GM20431 (cell line): Measurements from ENCODE around the gene ST6GALNAC6.
"Not testable (repeated sequence)": the region's sequence is repeated elsewhere in the genome, so short reads cannot be mapped to it uniquely, and the experiment has no call there.

Source experiments
- in situ Hi-C: fragments of 300-500 bp; cut with MseI, MboI; formaldehyde crosslinking; loops from one replicate; pipeline ENCODE4 v1.15.0; 2020; ENCODE audit warnings: low sequenced_read_pairs; ENCODE audit not compliant: unreplicated experiment

ST6GALNAC6 gene

DNA sequence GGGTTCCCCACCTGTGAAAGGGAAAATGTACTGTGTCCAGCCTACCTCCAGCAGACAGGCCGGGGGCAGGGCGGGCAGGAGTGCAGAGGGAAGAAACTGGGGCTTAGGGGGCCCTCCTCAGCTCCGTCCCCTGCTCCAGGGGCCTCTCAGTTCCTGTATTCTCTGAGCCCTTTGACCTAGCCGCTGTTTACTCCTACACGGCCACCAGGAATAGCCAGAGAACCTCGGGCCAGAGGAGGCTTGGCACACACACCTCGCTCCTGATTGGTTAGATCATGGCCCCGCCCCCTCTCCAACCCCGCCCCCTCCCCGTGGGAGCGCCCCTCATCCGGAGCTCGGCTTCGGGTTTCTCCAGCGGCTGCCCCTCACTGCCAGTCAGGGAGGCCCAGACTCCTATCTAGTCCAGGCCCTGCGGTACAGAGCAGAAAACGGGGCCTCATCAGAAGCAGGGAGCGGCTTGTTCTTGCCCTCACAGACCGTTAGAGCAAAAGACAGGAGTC is 2.2 kb downstream of the ST6GALNAC6 start:
- in situ Hi-C loops: no loop called here

DNA sequence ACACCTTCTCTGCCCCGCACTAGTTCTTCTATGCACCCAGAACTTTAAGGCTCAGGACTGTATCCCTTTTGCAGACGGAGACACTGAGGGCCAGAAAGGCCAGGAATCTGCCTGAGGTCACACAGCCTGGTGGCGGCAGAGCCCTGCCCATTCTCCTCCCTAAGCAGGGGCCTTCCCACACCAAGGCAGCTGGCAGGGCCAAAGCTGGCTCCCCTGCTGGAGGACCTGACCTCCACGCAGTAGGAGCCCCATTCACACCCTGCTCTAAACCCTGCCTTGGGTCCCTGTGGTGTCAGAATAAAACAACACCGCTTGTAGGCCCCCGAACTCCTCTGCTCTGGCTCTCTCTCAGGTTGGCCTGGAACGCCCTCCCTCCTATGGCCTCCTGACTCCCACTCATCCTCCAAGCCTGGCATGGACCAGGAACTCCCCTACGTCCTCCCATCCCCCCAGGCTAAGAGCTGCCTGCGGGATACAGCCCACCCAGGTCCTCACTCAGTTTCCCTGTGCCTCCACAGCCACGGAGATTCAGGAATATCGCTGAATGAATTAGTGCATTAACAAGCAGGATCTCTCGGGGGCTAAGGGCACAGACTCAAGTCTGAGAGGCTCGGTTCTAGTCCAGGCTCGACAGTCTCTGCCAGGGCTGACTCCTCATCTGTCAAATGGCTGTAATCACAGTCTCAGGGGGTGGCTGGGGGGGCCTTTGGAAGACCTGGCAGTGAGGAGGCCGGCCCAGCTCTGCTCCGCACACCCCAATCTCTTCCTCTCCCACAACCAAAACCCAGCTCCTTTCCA is 2.8 kb downstream of the ST6GALNAC6 start:
- in situ Hi-C loops: no loop called here

DNA sequence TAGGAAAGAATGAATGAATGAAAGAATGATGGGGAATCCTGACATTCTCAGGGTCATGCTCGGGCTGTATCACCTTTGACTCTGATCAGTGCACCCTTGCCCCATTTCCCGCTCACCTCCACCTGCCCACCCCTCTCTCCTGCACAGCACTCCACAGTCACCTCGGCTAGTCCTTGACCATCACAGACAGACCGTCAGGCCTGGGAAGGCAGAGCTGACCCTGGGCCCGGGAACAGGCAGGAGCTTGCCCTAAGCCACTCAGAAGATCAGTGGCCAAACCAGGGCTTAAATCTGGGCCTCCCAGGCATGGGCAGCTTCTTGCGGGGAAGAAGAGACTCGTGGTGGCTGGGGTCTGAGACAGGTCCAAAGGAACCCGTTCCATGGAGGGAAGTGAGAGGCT is 3.6 kb downstream of the ST6GALNAC6 start:
- in situ Hi-C loops: no loop called here

DNA sequence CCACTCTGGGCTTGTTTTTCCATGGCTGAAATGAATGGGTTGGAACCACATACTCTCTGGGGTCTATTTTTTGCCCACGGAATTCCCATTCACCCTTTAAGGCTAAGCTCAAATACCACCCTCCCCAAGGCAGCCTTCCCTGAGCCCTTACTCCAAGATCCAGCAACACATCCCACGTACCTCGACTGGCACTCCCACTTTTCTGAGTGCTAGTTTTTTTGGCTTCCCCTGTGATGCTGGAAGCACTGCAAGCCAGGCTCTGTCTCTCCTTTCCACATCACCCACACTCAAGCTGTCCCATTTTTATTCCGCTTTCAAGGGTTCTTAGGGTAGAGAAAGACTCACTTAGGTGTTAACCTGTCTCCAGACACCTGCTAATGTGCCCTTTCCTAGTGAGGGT is 6.0 kb downstream of the ST6GALNAC6 start:
- in situ Hi-C loops: no loop called here

DNA sequence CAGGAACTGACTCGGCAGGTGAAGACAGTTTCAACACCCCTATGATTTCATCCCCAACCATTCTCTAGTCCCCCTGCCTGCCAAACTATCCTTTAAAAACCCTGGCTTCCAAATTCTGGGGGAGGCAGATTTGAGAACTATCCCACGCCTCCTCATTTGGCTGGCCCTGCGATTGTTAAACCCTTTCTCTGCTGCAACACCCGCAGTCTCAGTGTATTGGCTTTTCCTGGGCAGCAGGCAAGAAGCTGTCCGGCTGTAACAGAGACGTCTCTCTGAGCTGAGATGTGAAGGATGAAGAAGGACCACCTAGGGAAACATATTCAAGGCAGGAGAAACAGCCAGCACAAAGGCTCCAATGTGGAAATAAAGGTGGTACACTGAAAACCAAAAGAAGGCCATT is 6.6 kb downstream of the ST6GALNAC6 start:
- in situ Hi-C loops: no loop called here

DNA sequence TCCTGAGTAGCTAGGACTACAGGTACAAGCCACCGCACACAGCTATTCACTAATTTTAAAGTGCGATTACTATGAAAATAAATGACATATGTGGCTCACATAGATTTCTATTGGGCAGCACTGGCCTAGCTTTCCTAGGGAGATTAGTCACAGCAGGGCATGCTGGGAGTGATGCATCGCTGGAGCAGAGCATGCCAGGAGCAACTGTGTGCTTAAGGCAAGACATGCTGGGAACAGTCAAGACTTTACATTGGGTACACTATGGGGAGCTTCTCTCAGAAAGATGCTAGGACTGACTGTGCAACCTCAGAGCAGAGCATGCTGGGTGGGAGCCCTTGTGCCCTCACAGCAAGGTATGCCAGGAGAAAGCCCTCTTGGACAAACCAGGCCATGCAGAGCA is 9.3 kb downstream of the ST6GALNAC6 start:
- in situ Hi-C loops: no loop called here

DNA sequence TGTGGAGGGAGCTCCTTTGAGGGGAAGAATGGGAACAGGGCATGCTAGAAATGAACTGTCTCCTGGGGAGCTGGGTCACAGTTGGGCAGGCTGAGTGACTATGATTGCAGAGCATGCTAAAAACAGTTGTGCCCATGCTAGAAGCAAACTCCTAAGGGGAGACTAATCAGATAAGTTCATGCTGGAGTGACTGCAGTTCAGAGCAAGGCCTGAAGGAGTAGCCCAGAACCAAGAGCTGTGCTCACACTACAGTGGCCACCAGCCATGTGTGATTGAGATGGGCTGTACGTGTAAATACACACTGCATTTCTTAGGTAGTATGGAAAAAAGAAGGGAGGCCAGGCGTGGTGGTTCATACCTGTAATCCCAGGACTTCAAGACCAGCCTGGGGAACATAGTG is 11.6 kb downstream of the ST6GALNAC6 start:
- in situ Hi-C loops: no loop called here

DNA sequence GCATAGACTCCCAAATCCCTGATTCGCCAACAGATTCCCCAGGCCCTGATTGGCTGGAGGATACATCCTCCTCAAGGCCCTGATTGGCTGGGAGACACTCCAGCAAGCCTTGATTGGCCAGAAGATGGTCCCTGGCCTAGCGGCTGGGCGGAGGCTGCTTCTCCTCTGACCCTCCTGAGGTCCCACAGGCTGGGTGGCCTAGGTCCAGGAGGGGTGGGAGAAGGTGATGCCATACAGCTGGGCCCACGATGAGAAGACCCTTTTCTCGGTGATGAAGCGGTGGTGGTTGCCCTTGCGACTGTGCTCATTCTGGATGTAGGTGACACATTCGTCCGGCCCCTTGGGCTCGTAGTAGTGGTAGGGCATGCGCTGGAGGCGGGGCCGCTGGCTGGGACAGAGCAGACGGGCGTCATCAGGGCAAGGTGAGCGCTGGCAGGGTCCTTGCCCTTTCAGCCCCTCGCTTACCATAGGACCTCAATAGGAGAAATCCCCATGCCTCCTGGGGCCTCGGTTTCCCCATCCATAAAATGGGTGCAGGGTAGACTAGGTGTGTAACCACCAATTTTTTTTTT is 12.9 kb downstream of the ST6GALNAC6 start:
- in situ Hi-C loops: no loop called here

DNA sequence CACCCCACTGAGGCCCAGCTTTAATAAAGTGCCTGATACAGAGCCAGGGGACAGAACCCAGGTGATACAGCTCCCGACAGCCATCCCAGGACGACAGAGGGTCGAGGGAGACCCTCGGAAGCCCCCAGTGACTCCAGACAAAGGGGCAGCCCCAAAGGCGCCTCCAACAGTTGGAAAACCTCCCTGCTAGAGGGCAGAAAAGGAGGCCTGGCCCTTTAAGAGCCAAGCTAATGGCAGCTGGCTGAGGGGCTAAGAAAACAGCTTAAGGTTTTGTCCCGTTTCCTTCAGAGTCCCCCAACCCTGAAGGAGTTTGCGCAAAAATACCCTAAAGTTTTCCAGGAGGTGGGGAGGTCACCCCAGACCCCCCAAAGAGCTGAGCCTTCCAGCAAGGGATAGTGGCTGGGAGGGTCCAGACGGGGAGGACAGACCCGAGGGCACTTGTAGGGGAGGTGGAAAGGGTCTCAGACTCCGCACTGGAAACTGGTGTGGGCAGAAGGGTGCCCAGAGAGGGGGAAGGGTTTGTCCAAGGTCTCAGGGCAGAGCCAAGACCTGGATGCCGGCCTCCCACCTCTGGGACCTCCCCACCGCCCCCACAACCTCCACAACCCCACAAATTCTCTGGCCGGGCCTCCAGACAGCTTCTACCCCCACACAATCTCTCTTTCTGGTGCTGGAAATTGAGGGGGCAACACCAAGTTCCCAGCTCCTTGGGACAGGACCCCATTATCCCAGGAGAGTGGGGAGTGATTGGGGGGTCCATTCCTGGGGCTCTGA is 13.7 kb downstream of the ST6GALNAC6 start:
- in situ Hi-C loops: no loop called here

DNA sequence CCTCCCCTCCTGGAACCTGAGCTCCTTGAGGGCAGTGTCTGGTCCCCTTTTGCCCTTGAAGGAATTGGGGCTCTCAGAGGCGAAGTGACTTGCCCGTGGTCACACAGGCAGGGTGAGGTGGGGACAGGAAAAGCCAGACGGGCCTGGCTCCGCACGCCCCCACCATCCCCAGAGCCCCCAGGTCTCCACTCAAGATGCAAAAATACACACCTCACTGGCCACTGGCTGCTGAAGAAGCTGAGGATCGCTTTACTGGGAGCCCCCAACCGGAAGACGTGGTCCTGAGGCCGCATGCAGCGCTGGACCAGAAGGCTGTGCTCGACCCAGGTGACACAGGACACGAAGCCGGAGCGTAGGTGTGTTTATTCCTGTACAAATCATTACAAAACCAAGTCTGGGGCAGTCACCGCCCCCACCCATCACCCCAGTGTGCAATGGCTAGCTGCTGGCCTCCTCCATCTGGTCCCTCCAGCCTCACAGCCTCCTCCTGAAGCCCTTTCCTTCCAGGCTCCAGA is 14.4 kb downstream of the ST6GALNAC6 start:
- in situ Hi-C loops: no loop called here

DNA sequence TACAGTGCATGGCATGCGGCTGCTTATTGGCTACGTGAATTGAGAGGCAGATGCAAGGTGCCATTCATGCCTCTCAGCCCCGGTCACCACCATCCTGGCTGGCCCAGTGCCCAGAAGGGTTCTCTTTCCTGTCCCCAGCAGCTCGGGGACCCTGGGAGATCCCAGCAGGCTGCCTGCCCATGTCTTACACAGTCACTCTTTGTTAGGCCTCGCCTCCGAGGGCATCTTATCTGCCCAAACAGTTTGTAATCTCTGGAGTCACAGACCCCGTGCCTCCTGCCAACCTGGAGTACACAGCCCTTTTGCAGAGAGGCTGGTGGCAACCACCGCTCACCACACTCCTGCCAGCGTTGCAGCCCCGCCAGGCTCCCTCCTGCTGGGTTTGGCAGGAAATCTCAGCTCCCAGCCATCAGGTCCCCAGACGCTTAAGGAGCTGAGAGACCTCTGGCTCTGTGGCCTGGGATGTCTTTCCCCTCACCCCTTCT is 14.9 kb downstream of the ST6GALNAC6 start:
- in situ Hi-C loops: no loop called here

DNA sequence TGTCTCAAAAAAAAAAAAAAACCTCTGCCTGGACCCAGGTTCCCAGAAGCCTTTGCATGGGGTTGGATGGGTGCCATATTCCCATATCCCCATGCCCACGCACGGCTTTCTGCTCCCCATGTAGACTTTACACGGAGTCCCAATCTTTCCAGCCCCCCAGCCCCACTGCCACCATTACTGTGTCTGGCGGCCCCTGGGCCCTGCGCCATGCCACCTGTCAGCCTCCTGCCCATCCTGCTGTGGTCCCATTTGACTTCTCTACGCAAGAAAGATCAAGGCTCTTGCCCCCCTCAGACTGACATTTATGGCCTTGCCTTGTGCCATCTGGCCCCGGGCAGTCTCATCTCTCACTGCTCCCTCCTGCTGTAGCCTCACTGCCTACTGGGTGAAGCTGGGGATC is 15.4 kb downstream of the ST6GALNAC6 start:
- in situ Hi-C loops: no loop called here

DNA sequence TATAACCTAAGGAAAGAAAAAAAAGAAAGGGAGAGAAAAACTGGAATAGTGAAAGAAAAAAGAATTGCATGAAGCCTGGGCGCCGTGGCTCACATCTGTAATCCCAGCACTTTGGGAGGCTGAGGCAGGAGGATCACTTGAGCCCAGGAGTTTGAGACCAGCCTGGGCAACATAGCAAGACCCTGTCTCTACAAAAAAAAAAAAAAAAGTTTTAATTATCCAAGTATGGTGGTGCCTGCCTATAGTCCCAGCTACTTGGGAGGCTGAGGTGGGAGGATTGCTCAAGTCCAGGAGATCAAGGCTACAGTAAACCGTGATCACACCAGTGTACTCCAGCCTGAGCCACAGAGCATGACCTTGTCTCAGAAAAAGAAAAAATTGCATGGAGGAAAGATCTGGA is 17.7 kb downstream of the ST6GALNAC6 start:
- in situ Hi-C loops: not testable (repeated sequence)

DNA sequence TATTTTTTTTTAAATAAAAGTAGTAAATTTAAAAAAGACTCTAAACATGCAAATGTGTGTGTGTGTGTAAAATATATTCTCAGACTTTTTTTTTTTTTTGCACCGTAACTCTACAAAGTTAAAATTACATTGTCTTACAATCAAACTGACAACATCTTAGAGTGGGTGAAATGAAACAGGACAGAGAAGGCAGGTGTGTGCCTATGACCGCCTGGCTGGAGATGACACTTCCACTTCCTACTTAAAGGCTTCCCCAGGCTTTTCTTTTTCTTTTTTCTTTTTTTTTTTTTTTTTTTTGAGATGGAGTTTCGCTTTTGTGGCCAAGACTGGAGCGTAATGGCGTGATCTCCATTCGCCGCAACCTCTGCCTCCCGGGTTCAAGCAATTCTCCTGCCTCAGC is 19.3 kb downstream of the ST6GALNAC6 start:
- in situ Hi-C loops: no loop called here

DNA sequence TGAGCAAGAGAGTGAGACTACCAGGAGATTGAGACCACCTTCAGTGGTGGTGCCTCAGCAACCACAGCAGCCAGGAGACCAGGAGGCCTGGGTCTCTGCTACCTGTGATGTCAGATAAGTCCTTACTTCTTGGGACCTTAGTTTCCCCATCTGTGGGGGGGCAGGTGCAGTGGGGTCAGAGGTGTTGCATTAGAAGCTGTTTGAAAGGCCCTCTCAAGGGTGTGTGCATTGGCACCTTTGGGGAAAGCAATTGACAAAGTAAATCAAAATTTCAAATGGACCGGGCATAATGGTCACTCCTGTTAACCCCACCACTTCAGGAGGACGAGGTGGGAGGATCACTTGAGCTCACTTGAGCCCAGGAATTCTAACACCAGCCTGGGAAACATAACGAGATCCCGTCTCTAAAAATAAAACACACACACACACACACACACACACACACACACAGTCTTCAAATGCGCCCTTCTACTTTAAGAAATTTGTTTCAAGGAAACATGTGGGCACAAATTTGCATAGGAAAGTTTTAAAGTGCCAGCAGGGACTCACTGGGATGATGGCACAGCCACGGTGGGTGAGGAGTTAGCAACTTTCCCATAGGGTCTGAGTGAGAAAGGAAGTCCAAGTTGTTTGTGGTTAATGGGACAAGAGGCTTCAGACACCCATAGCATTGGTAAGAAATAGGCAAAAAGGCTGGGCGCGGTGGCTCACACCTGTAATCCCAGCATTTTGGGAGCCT is 20.6 kb downstream of the ST6GALNAC6 start:
- in situ Hi-C loops: no loop called here

DNA sequence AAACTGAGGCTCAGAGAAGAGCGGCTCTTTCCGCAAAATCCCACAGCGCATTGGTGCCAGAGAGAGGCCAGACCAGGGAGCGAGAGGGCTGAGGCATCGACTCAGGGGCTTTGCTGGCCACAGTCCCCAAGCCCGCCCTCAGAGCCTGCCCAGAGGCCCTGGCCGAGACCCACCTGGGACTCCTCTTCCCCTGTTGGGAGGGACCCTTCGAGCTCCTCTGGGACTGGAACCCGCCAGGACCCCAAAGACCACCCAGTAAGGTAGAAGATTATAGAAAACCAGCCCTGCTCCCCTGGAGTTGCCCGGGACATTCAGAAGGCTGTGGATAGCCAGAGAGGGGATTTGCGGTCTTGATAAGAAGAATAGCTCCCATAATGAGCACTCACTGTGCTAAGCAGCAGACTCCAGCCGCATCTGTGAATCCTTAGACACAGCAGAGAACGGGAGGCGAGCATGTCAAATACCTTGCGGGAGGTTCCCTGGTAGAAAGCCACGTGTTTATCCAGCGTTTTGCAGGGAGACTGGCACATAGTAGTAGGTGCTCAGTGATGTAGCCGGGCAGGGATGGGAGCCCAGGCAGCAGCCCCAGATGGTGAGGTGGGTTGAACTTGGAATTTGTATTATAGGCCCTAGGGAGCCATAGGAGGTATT is 21.3 kb downstream of the ST6GALNAC6 start:
- in situ Hi-C loops: no loop called here

DNA sequence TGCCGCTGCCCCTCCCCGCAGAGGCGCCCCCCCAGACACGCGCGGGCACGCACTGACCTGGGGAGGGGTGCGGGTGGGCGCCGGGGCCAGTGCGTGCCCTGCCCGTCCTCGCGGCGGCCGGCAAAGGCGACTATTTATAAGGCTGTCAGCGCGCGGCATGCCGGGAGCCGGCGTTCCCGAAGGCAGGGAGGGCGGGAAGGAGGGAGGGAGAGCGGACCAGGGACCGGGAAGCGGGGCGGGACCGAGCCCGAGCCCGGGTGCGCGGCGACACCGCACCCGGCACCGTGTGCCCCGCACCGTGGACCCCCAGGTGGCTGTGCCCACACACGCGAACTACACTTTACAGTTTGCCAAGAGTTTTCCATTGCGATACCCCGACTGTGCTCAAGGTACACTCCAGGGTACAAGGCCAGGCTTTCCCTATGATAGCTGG is 21.8 kb downstream of the ST6GALNAC6 start, which contains the start of gene AK1:
AK1 (minus strand) TSS at position 110 of the 433 bp plus-strand sequence. CDS start 3,058 bp downstream, outside the sequence.
- in situ Hi-C loops: no loop called here

DNA sequence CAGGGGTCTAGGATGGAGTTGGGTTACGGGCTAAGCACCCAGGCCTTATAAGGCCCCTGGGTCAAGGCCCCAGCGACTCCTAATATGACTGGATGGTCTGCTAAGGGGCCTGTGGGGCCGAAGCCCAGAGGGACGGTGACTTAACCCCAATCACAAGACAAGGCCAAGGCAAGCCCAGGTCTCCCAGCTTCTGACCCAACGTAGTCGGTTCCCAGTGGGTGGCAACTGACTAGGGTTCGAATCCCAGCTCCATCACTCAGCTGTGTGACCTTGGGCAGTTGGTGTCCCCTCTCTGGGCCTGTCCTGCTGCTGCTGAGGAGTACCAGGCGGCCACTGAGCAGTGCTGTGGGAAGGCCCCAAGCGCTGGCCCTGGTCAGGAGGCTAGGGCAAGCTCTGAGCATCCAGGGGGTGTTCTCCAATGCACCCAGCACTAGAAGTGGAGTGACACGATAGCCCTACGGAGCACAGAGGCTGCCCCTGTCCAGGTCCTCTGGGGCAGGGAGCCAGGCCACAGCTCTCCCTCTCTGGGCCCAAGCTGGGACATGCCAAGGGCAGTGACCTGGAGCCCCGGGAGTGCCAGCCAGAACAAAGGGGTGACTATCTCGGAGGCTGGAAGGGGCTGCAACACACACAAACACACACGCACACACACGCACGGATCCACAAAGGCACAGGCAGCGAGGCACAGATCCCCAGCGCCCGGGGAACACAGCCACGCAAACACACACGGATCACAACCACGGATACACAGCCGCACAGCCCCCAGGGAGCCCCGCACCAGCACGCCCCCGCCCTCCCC is 22.4 kb downstream of the ST6GALNAC6 start:
- in situ Hi-C loops: no loop called here
